ENCODE measurements around the gene CD300A.

DNA sequence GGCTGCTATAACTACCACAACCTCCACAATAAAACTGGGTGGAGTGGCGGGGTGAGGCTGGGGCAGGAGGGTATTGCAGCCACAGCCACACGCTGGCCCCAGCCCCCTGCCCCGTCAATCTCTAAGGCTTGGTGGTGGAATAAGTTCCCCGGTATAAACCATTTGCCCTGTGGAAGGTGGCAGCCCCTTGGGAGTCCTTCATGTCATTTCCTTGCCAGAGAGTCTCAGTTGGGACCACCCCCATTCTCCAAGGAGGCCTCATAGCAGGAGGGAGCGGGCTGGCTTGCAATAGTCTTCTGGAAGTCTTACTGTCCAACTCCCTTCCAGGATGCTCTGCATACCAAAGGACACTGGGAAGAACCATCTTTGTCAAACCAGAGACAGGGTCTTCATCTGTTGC lies 19.4 kb downstream of the CD300A start:
- TF ChIP-seq, protein P1, sequence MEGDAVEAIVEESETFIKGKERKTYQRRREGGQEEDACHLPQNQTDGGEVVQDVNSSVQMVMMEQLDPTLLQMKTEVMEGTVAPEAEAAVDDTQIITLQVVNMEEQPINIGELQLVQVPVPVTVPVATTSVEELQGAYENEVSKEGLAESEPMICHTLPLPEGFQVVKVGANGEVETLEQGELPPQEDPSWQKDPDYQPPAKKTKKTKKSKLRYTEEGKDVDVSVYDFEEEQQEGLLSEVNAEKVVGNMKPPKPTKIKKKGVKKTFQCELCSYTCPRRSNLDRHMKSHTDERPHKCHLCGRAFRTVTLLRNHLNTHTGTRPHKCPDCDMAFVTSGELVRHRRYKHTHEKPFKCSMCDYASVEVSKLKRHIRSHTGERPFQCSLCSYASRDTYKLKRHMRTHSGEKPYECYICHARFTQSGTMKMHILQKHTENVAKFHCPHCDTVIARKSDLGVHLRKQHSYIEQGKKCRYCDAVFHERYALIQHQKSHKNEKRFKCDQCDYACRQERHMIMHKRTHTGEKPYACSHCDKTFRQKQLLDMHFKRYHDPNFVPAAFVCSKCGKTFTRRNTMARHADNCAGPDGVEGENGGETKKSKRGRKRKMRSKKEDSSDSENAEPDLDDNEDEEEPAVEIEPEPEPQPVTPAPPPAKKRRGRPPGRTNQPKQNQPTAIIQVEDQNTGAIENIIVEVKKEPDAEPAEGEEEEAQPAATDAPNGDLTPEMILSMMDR (IDR thresholded peaks at IDR 0.05), result no peak
- no peak for TF ChIP-seq POLR2AphosphoS5 (IDR thresholded peaks at IDR 0.05)

All from esophagus muscularis mucosa (tissue), 3 donors.